Peyer's patch (tissue), 4 donors: ENCODE results near the gene CBLB. TPM values are rescaled to one million over a fixed set of nuclear protein-coding genes. Genes with fewer than 3 reads are reported as not detected.

Source experiments
- DNase-seq, 3 donors: peaks; one replicate each; pipeline ENCODE4 v3.0.0-alpha.2; 2017 to 2019
- H3K27ac ChIP-seq, 4 donors: fragments of 200-600 bp; sonication (generic); one replicate each; pipeline ENCODE4 v1.5.1; 2016 to 2019
- H3K27me3 ChIP-seq, 2 donors: fragments of 200-600 bp; sonication (generic); one replicate each; pipeline ENCODE4 v1.5.1; 2019
- H3K36me3 ChIP-seq, 3 donors: fragments of 200-600 bp; sonication (generic); one replicate each; pipeline ENCODE4 v1.5.1; 2016 to 2019
- H3K4me1 ChIP-seq, 4 donors: fragments of 200-600 bp; sonication (generic); one replicate each; pipeline ENCODE4 v1.5.1; 2016 to 2019
- H3K4me3 ChIP-seq, 4 donors: fragments of 200-600 bp; sonication (generic); 1 replicate in 3 of 4; 2 replicates in 1 of 4; pipeline ENCODE4 v1.5.1; 2016 to 2019; ENCODE audit warnings: mild to moderate bottlenecking in 1 of 4
- H3K9me3 ChIP-seq, 4 donors: fragments of 200-600 bp; sonication (generic); one replicate each; pipeline ENCODE4 v1.5.1; 2016 to 2019; ENCODE audit warnings: mild to moderate bottlenecking in 1 of 4
- POLR2A ChIP-seq, 2 donors: fragments of 450-650 bp; IDR thresholded peaks; one replicate each; pipeline ENCODE4 v1.5.1; 2017; ENCODE audit warnings: antibody characterized with exemption in 2 of 2, mild to moderate bottlenecking in 2 of 2, moderate library complexity in 2 of 2
- total RNA-seq, 4 donors: library from RNA; depleted of rRNA; stranded (reverse); fragments of >200 nt; gene quantifications; one replicate each; pipeline ENCODE4 v1.1.0, GENCODE V29; 2016
- TF ChIP-seq, protein P1 (sequence below), 6 experiments: fragments of 450-650 bp in 4 of 6; fragments of 200-600 bp in 2 of 6; sonication (generic) in 1 of 6; IDR thresholded peaks; one replicate each; pipeline ENCODE4 v1.5.1; 2017 to 2019; ENCODE audit warnings: antibody characterized with exemption in 6 of 6, mild to moderate bottlenecking in 3 of 6, moderate library complexity in 1 of 6

The CBLB gene
- total RNA-seq, 4 donors from 2014 or later: 58.6 to 112 (median 84.5) TPM

DNA sequence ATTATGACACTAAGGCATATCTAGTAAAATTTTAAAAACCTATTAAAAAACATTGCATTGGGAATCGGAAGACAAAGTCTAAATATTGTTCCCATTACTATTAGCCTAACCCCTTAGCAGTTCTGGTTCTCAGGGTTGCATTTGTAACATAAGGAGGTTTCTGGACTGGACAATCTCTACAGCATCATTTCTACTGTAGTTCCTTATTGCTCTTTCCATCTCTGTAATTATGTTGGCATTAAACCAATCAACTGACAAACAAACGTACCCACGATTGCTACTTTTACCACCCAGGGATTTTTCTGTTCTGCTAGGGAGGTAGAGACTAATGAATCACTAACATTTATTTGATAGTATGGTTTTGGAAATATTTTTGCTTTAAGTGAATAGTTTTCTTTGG is 190.8 kb downstream of the CBLB start:
- H3K36me3 ChIP-seq: peaks cover 0 to 76% (median 0%) of the 10 kb centered on the region in 3 donors
- no peak overlapping the region for H3K27ac ChIP-seq
- no peak for TF ChIP-seq POLR2A (IDR thresholded peaks at IDR 0.05)
- TF ChIP-seq, protein P1, sequence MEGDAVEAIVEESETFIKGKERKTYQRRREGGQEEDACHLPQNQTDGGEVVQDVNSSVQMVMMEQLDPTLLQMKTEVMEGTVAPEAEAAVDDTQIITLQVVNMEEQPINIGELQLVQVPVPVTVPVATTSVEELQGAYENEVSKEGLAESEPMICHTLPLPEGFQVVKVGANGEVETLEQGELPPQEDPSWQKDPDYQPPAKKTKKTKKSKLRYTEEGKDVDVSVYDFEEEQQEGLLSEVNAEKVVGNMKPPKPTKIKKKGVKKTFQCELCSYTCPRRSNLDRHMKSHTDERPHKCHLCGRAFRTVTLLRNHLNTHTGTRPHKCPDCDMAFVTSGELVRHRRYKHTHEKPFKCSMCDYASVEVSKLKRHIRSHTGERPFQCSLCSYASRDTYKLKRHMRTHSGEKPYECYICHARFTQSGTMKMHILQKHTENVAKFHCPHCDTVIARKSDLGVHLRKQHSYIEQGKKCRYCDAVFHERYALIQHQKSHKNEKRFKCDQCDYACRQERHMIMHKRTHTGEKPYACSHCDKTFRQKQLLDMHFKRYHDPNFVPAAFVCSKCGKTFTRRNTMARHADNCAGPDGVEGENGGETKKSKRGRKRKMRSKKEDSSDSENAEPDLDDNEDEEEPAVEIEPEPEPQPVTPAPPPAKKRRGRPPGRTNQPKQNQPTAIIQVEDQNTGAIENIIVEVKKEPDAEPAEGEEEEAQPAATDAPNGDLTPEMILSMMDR (IDR thresholded peaks at IDR 0.05): no peak
- no peaks in the 10 kb centered on the region for H3K27me3 ChIP-seq
- DNase-seq: no peak
- H3K9me3 ChIP-seq: no peaks in the 10 kb centered on the region
- no peak overlapping the region for H3K4me3 ChIP-seq
- H3K4me1 ChIP-seq: no peaks in the 10 kb centered on the region

DNA sequence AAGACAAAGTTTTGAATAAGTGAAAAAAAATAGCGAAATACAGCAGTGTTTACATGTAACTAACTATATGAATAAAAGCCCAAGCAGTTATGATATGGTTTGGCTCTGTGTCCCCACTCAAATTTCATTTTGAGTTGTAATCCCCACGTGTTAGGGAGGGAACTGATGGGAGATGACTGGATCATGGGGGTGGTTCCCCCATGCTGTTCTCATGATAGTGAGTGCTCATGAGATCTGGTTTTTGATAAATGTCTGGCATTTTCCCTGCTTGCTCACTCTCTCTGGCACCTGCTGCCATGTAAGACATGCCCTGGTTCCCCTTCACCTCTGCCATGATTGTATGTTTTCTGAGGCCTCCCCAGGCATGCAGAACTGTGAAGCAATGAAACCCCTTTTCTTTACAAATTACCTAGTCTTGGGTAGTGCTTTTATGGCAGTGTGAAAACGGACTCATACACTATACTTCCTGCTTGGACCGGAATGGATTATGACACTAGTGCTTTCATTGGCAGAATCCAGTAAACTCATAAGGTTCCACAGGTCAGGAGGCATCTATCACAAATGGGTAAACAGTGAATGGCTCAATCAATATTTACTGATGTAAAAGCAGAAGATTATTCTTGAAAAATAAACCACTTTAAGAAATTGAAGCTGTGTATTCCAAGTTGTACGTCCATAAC is 192.1 kb downstream of the CBLB start:
- H3K9me3 ChIP-seq: no peaks in the 10 kb centered on the region
- H3K4me3 ChIP-seq: no peak overlapping the region
- TF ChIP-seq POLR2A (IDR thresholded peaks at IDR 0.05): no peak
- no peak for DNase-seq
- H3K36me3 ChIP-seq: peaks cover 0 to 67% (median 0%) of the 10 kb centered on the region in 3 donors
- no peaks in the 10 kb centered on the region for H3K27me3 ChIP-seq
- H3K27ac ChIP-seq: no peak overlapping the region
- no peaks in the 10 kb centered on the region for H3K4me1 ChIP-seq

DNA sequence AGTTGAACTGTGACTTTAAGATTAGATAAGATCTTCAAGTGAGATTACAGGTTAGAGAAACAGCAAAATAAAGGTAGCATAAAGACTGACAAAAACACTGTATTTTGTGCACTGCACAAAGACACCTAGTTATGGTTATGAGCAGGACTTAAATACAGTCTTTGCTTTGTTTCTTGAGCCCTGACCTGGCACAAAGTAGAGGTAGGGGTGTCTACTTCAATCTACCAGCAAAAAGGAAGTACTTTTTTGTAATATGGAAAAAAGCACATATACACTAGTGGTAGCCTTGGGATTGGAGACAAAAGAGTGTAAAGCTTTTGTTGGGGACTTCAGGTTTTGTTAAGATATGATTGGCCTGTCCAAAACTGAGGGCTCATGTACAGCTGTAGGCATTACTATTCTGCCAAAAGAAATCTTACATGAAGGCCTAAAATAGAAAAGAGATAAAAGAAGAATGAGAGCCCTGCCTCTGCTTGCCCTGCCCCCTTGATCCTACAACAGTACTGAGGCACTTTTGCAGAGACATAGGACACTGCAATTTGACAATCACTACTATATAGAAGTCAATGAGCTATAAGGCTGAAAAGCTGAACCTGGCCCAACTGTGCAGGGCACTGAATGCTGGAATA is 194.3 kb downstream of the CBLB start:
- no peak overlapping the region for H3K27ac ChIP-seq
- no peaks in the 10 kb centered on the region for H3K27me3 ChIP-seq
- no peak overlapping the region for H3K4me3 ChIP-seq
- H3K4me1 ChIP-seq: no peaks in the 10 kb centered on the region
- TF ChIP-seq, protein P1 (IDR thresholded peaks at IDR 0.05): no peak
- TF ChIP-seq POLR2A (IDR thresholded peaks at IDR 0.05): no peak
- DNase-seq: no peak
- no peaks in the 10 kb centered on the region for H3K9me3 ChIP-seq
- H3K36me3 ChIP-seq: peaks cover 0 to 64% (median 0%) of the 10 kb centered on the region in 3 donors

DNA sequence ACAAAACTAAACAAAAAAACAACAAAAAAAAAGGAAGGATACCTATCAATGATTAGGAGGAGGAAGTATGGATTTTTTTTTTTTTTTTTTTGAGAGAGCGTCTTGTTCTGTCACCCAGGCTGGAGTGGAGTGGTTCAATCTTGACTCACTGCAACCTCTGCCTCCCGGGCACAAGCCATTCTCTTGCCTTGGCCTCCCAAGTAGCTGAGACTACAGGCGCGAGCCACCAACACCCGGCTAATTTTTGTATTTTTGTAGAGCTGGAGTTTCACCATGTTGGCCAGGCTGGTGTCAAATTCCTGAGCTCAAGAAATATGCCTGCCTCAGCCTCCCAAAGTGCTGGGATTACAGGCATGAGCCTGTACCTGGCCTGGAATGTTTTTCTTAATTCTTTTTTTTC is 195.8 kb downstream of the CBLB start:
- no peak overlapping the region for H3K27ac ChIP-seq
- no peak for DNase-seq
- H3K27me3 ChIP-seq: no peaks in the 10 kb centered on the region
- no peaks in the 10 kb centered on the region for H3K4me1 ChIP-seq
- TF ChIP-seq, protein P1 (IDR thresholded peaks at IDR 0.05): no peak
- no peak for TF ChIP-seq POLR2A (IDR thresholded peaks at IDR 0.05)
- peaks cover 0 to 63% (median 0%) of the 10 kb centered on the region in 3 donors for H3K36me3 ChIP-seq
- no peaks in the 10 kb centered on the region for H3K9me3 ChIP-seq
- H3K4me3 ChIP-seq: no peak overlapping the region

DNA sequence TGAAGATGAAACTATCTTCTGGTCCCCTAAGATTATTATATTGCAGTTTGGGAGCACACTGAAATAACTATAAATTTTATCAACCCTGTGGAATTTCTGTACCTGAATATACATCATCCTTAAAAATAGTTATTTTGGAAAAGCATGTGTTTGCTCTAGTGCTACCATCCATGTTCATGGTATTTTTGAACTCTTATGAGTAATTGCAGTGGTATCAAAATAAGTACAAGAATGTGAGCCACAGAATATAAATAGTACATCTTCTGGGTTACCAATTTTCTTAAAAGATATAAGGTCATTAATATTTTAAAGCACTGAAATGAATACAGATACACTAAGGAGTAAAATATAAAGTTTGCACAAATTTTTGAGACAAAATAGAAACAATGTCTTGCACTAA is 206.5 kb downstream of the CBLB start:
- no peaks in the 10 kb centered on the region for H3K27me3 ChIP-seq
- TF ChIP-seq, protein P1 (IDR thresholded peaks at IDR 0.05): no peak
- no peak for TF ChIP-seq POLR2A (IDR thresholded peaks at IDR 0.05)
- H3K4me1 ChIP-seq: no peaks in the 10 kb centered on the region
- DNase-seq: no peak
- H3K4me3 ChIP-seq: no peak overlapping the region
- H3K9me3 ChIP-seq: no peaks in the 10 kb centered on the region
- H3K27ac ChIP-seq: no peak overlapping the region
- H3K36me3 ChIP-seq: peaks cover 0 to 50% (median 0%) of the 10 kb centered on the region in 3 donors

DNA sequence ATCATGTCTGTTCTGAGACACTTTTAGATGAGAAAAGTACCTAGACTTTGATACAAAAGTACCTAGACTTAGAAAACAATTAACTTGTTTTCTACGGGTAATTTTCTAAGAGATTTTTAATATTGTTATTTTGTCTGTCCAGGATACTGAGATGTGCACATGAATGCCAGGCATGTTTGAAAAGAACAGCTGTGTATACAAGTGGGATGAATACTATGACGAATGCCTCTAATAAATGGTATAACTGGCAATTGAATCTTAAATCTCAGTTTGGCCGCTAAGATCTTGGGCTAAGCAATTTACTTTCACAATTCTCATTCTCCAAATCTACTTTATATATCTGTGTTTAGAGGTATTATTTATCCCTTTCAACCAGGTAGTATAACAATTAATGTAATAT is 207.4 kb downstream of the CBLB start:
- no peak for DNase-seq
- H3K27ac ChIP-seq: no peak overlapping the region
- peaks cover 0 to 44% (median 0%) of the 10 kb centered on the region in 3 donors for H3K36me3 ChIP-seq
- no peaks in the 10 kb centered on the region for H3K4me1 ChIP-seq
- TF ChIP-seq, protein P1 (IDR thresholded peaks at IDR 0.05): no peak
- TF ChIP-seq POLR2A (IDR thresholded peaks at IDR 0.05): no peak
- H3K4me3 ChIP-seq: no peak overlapping the region
- no peaks in the 10 kb centered on the region for H3K9me3 ChIP-seq
- H3K27me3 ChIP-seq: no peaks in the 10 kb centered on the region
